Colonic mucosa (tissue), 4 donors: Measurements from ENCODE around the gene ZSCAN5A. TPM values are rescaled to one million over a fixed set of nuclear protein-coding genes. Genes with fewer than 3 reads are reported as not detected.

ENCODE experiments used
- DNase-seq: peaks from one replicate; pipeline ENCODE4 v3.0.0-alpha.2; 2020
- H3K27ac ChIP-seq: fragments of 200-600 bp; one replicate; pipeline ENCODE4 v1.8.0; 2021
- H3K27me3 ChIP-seq: fragments of 200-600 bp; one replicate; pipeline ENCODE4 v1.8.0; 2021
- H3K36me3 ChIP-seq: fragments of 200-600 bp; one replicate; pipeline ENCODE4 v1.8.0; 2021
- H3K4me1 ChIP-seq: fragments of 200-600 bp; one replicate; pipeline ENCODE4 v1.8.0; 2021; ENCODE audit warnings: mild to moderate bottlenecking
- H3K4me3 ChIP-seq: fragments of 200-600 bp; one replicate; pipeline ENCODE4 v1.8.0; 2021
- H3K9ac ChIP-seq, 2 donors: one replicate each; pipeline ENCODE4 v1.7.0; 2013; ENCODE audit warnings: control low read depth in 2 of 2, low read depth in 2 of 2, low read length in 2 of 2
- H3K9me3 ChIP-seq: fragments of 200-600 bp; one replicate; pipeline ENCODE4 v1.8.0; 2021
- intact Hi-C: fragments of 100-400 bp; cut with DNase I; formaldehyde crosslinking; loops from one replicate; pipeline ENCODE4 v1.14.1; 2022
- total RNA-seq, 2 donors: library from RNA; stranded (reverse); fragmentation: NEBNext Ultra II Directional in 1 of 2; extraction: Animal tissue kit (Norgen Biotek cat#: 25700) in 1 of 2; gene quantifications; one replicate each; pipeline ENCODE4 v1.2.1, GENCODE V29; 2021
- TF ChIP-seq, protein P1 (sequence below): fragments of 200-600 bp; IDR thresholded peaks from one replicate; pipeline ENCODE4 v1.8.0; 2022; ENCODE audit warnings: antibody characterized with exemption, mild to moderate bottlenecking
- donor health status: healthy.
- donor health status: DM: no; HTN: no; CAD: no.
- donor health status: DM: no; HTN: no; CAD: no.

The ZSCAN5A gene
- total RNA-seq, 2 donors from 2014 or later: 9.8 to 12.1 TPM

DNA sequence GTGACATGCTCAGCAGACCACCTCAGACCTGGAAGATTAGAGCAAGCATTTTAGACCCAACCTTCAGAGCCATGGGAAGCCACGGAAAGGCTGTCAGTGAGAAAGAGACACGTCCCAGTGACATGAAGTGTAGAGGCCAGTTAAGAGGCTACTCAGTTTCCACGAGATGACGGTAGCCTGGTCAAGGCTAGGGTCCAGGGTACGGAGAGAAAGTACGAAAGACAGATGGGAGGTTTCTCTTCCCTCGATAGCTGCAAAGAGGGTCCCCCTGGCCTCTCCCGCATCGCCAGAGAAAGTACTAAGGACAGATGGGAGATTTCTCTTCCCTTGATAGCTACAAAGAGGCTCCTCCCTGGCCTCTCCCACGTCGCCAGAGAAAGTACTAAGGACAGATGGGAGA, 8.6 kb downstream of the ZSCAN5A start:
- Histone ChIP-seq H3K27me3 (no peaks in the 10 kb centered on the region), H3K9ac (no peak overlapping the region), H3K4me3 (no peak overlapping the region), H3K9me3 (no peaks in the 10 kb centered on the region), H3K27ac (no peak overlapping the region), H3K36me3 (no peaks in the 10 kb centered on the region), H3K4me1 (no peaks in the 10 kb centered on the region)
- TF ChIP-seq, protein P1, sequence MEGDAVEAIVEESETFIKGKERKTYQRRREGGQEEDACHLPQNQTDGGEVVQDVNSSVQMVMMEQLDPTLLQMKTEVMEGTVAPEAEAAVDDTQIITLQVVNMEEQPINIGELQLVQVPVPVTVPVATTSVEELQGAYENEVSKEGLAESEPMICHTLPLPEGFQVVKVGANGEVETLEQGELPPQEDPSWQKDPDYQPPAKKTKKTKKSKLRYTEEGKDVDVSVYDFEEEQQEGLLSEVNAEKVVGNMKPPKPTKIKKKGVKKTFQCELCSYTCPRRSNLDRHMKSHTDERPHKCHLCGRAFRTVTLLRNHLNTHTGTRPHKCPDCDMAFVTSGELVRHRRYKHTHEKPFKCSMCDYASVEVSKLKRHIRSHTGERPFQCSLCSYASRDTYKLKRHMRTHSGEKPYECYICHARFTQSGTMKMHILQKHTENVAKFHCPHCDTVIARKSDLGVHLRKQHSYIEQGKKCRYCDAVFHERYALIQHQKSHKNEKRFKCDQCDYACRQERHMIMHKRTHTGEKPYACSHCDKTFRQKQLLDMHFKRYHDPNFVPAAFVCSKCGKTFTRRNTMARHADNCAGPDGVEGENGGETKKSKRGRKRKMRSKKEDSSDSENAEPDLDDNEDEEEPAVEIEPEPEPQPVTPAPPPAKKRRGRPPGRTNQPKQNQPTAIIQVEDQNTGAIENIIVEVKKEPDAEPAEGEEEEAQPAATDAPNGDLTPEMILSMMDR: no peak
- intact Hi-C loops: no loop called here
- no peak for DNase-seq

GRCh38 chr19:56304243-56304642, 10.4 kb downstream of the ZSCAN5A start:
- no peaks in the 10 kb centered on the region for H3K36me3 ChIP-seq
- DNase-seq: no peak
- TF ChIP-seq, protein P1: no peak
- H3K4me3 ChIP-seq: no peak overlapping the region
- H3K9ac ChIP-seq: no peak overlapping the region
- no peaks in the 10 kb centered on the region for H3K9me3 ChIP-seq
- H3K4me1 ChIP-seq: no peaks in the 10 kb centered on the region
- intact Hi-C loops: no loop called here
- H3K27ac ChIP-seq: no peak overlapping the region
- no peaks in the 10 kb centered on the region for H3K27me3 ChIP-seq

DNA sequence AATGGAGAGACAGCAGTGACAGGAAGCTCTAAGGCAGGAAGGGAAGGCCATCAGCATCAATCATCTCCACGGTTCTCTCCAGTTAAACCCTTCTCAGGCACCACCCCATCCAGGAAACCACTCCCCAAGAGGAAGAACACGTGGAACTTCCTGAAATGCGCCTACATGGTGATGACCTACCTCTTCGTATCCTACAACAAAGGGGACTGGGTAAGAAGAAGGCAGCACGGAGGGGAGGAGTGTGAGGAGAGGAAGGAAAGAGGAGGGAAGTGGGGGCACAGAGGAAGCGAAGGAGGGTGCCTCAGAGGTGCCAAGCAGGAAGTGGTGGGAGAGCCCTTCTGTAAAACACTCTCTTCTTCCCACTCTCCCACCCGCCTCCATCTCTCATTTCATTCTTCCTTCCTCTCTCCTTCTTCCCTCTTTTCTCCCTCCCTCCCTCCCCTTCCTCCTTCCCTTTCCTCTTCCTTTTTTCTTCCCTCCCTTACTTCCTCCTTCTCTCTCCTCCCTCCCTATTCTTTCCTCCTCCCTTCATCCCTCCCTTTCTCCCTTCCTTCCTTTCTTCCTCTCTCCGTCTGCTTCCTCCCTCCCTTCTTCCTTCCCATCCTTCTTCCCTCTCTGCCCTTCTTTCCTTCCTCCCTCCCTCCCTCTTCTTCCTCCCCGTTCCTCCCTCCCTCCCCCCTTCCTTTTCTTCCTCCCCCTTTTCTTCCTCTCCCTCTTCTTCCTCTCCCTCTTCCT, 12.6 kb downstream of the ZSCAN5A start:
- no peak overlapping the region for H3K27ac ChIP-seq
- H3K27me3 ChIP-seq: no peaks in the 10 kb centered on the region
- H3K4me1 ChIP-seq: no peaks in the 10 kb centered on the region
- no peaks in the 10 kb centered on the region for H3K36me3 ChIP-seq
- no peak overlapping the region for H3K4me3 ChIP-seq
- TF ChIP-seq, protein P1: no peak
- DNase-seq: no peak
- intact Hi-C loops: no loop called here
- H3K9ac ChIP-seq: no peak overlapping the region
- H3K9me3 ChIP-seq: no peaks in the 10 kb centered on the region

- Histone ChIP-seq H3K36me3 (no peaks in the 10 kb centered on the region), H3K9ac (no peak overlapping the region), H3K27ac (no peak overlapping the region), H3K4me3 (no peak overlapping the region), H3K9me3 (no peaks in the 10 kb centered on the region), H3K27me3 (no peaks in the 10 kb centered on the region), H3K4me1 (no peaks in the 10 kb centered on the region)
- intact Hi-C loops: no loop called here
- no peak for DNase-seq
- TF ChIP-seq, protein P1: no peak
These were observed 13.5 kb downstream of the ZSCAN5A start for GRCh38 chr19:56301155-56301554.

- Histone ChIP-seq H3K9ac (no peak overlapping the region), H3K36me3 (no peaks in the 10 kb centered on the region), H3K4me3 (no peak overlapping the region), H3K4me1 (no peaks in the 10 kb centered on the region), H3K27ac (no peak overlapping the region), H3K27me3 (no peaks in the 10 kb centered on the region), H3K9me3 (no peaks in the 10 kb centered on the region)
- intact Hi-C loops: no loop called here
- TF ChIP-seq, protein P1: no peak
- DNase-seq: no peak
These were observed 15.0 kb downstream of the ZSCAN5A start for GRCh38 chr19:56299688-56300087.
